HepG2 (cell line): Measurements from ENCODE around the gene FBXO10. TPM values are rescaled to one million over a fixed set of nuclear protein-coding genes. Genes with fewer than 3 reads are reported as not detected.

ENCODE experiments used
- FIP1L1 ChIP-seq: fragments of 200-400 bp; formaldehyde crosslinking; IDR thresholded peaks from 2 replicates; pipeline ENCODE4 v1.6.1; 2018; ENCODE audit warnings: low read depth, mild to moderate bottlenecking, low read length, moderate library complexity, borderline replicate concordance; ENCODE audit not compliant: insufficient read depth
- FOSL2 ChIP-seq: sonication (generic); formaldehyde crosslinking; IDR thresholded peaks from 2 replicates; pipeline ENCODE4 v1.4.0; 2020; ENCODE audit warnings: missing genetic modification reagents
- HNF4A ChIP-seq: sonication (generic); formaldehyde crosslinking; IDR thresholded peaks from 2 replicates; pipeline ENCODE4 v1.4.0; 2020; ENCODE audit warnings: missing genetic modification reagents
- MED8 ChIP-seq: sonication (generic); formaldehyde crosslinking; IDR thresholded peaks from 2 replicates; pipeline ENCODE4 v1.8.1; 2023; ENCODE audit warnings: mild to moderate bottlenecking, missing genetic modification reagents; ENCODE audit not compliant: insufficient replicate concordance
- MIER2 ChIP-seq: IDR thresholded peaks from 2 replicates; pipeline ENCODE4 v1.6.1; 2016; ENCODE audit warnings: missing biosample characterization, missing genetic modification reagents
- NRL ChIP-seq: sonication (generic); formaldehyde crosslinking; IDR thresholded peaks from 2 replicates; pipeline ENCODE4 v1.5.0; 2020; ENCODE audit warnings: missing genetic modification reagents, mild to moderate bottlenecking, moderate library complexity, borderline replicate concordance
- RXRB ChIP-seq: IDR thresholded peaks from 2 replicates; pipeline ENCODE4 v1.6.1; 2016; ENCODE audit warnings: borderline replicate concordance, missing genetic modification reagents, missing compliant biosample characterization
- SOX13 ChIP-seq, 3 experiments: fragments of 450-650 bp in 1 of 3; sonication (generic) in 1 of 3; formaldehyde crosslinking in 1 of 3; IDR thresholded peaks in 2 of 3; conservative IDR thresholded peaks in 1 of 3; 2 replicates each; pipeline versions ENCODE4 v1.5.0 to v1.6.1; 2016 to 2020; ENCODE audit warnings: antibody characterized with exemption in 1 of 3, mild to moderate bottlenecking in 1 of 3, missing compliant biosample characterization in 1 of 3, missing genetic modification reagents in 1 of 3, moderate library complexity in 1 of 3
- YEATS2 ChIP-seq: sonication (generic); formaldehyde crosslinking; IDR thresholded peaks from 2 replicates; pipeline ENCODE4 v1.4.0; 2020; ENCODE audit warnings: missing genetic modification reagents, borderline replicate concordance
- ZKSCAN5 ChIP-seq: sonication (generic); formaldehyde crosslinking; IDR thresholded peaks from 2 replicates; pipeline ENCODE4 v1.5.1; 2020; ENCODE audit warnings: mild to moderate bottlenecking, missing genetic modification reagents
- ZNF207 ChIP-seq: fragments of 450-650 bp; IDR thresholded peaks from 2 replicates; pipeline ENCODE4 v1.6.1; 2016; ENCODE audit warnings: antibody characterized with exemption, borderline replicate concordance
- ZNF264 ChIP-seq: sonication (generic); formaldehyde crosslinking; IDR thresholded peaks from 2 replicates; pipeline ENCODE4 v1.4.0; 2020; ENCODE audit warnings: missing genetic modification reagents
- ZNF639 ChIP-seq: conservative IDR thresholded peaks from 2 replicates; pipeline ENCODE4 v1.6.1; 2018; ENCODE audit warnings: missing genetic modification reagents
- ZSCAN31 ChIP-seq: sonication (generic); formaldehyde crosslinking; IDR thresholded peaks from 2 replicates; pipeline ENCODE4 v1.5.0; 2020; ENCODE audit warnings: low read depth, mild to moderate bottlenecking, missing genetic modification reagents
- polyA plus RNA-seq, 8 experiments: library from polyadenylated mRNA; depleted of rRNA in 3 of 8; stranded (reverse) in 7 of 8; unstranded in 1 of 8; fragments of >200 nt; fragmentation: Illumina TruSeq in 4 of 8; extraction: Trizol in 4 of 8; gene quantifications; 2 replicates each; pipeline versions ENCODE4 v1.2.1 to v1.2.3, GENCODE V29; 2011 to 2016; ENCODE audit warnings: low read depth in 4 of 8, missing spikeins in 1 of 8, mixed read lengths in 1 of 8; ENCODE audit not compliant: insufficient read depth in 1 of 8
- total RNA-seq, 5 experiments: library from RNA; depleted of rRNA; stranded (reverse); fragments of >200 nt; fragmentation: Illumina TruSeq; extraction: Trizol; gene quantifications; 2 replicates each; pipeline ENCODE4 v1.2.3, GENCODE V29; 2016; ENCODE audit warnings: low read depth in 1 of 5
- TF ChIP-seq, protein P1 (sequence below): sonication (generic); formaldehyde crosslinking; IDR thresholded peaks from 2 replicates; pipeline ENCODE4 v1.4.0; 2020; ENCODE audit warnings: low read depth, mild to moderate bottlenecking, missing genetic modification reagents
- TF ChIP-seq, protein P2 (sequence below): sonication (generic); formaldehyde crosslinking; IDR thresholded peaks from 2 replicates; pipeline ENCODE4 v1.4.0; 2020; ENCODE audit warnings: missing genetic modification reagents, borderline replicate concordance
- TF ChIP-seq, protein P3 (sequence below): sonication (generic); formaldehyde crosslinking; IDR thresholded peaks from 2 replicates; pipeline ENCODE4 v1.4.0; 2020; ENCODE audit warnings: missing genetic modification reagents
- TF ChIP-seq, protein P4 (sequence below): sonication (generic); formaldehyde crosslinking; IDR thresholded peaks from 2 replicates; pipeline ENCODE4 v1.5.1; 2020; ENCODE audit warnings: missing genetic modification reagents, mild to moderate bottlenecking, borderline replicate concordance

FBXO10 gene
- total and polyA plus RNA-seq, 2 of the 13 experiments (the other 11 are each of a cell fraction or from before 2014, with no cell fraction given) = 3.1 to 5.1 TPM

- TF ChIP-seq, protein P1, sequence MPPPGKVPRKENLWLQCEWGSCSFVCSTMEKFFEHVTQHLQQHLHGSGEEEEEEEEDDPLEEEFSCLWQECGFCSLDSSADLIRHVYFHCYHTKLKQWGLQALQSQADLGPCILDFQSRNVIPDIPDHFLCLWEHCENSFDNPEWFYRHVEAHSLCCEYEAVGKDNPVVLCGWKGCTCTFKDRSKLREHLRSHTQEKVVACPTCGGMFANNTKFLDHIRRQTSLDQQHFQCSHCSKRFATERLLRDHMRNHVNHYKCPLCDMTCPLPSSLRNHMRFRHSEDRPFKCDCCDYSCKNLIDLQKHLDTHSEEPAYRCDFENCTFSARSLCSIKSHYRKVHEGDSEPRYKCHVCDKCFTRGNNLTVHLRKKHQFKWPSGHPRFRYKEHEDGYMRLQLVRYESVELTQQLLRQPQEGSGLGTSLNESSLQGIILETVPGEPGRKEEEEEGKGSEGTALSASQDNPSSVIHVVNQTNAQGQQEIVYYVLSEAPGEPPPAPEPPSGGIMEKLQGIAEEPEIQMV (CRISPR knock-in tag) = no peak
- TF ChIP-seq NRL (CRISPR knock-in tag) (no peak), MIER2 (CRISPR knock-in tag) (no peak), RXRB (peak; percentile 46; the same call in 1 of the 2 replicates), MED8 (CRISPR knock-in tag) (no peak), ZNF264 (no peak), FOSL2 (CRISPR knock-in tag) (no peak), YEATS2 (CRISPR knock-in tag) (no peak), SOX13 (IDR thresholded peaks at IDR 0.05) (no peak), SOX13 (CRISPR knock-in tag; conservative IDR thresholded peaks at IDR 0.05 in 1 of 2, IDR thresholded peaks at IDR 0.05 in 1 of 2) (no peak), ZKSCAN5 (CRISPR knock-in tag) (no peak), HNF4A (CRISPR knock-in tag) (peak; percentile 24; the same call in 1 of the 2 replicates), ZNF639 (CRISPR knock-in tag) (no peak), ZSCAN31 (CRISPR knock-in tag) (no peak), FIP1L1 (no peak), ZNF207 (no peak)
- TF ChIP-seq, protein P2, sequence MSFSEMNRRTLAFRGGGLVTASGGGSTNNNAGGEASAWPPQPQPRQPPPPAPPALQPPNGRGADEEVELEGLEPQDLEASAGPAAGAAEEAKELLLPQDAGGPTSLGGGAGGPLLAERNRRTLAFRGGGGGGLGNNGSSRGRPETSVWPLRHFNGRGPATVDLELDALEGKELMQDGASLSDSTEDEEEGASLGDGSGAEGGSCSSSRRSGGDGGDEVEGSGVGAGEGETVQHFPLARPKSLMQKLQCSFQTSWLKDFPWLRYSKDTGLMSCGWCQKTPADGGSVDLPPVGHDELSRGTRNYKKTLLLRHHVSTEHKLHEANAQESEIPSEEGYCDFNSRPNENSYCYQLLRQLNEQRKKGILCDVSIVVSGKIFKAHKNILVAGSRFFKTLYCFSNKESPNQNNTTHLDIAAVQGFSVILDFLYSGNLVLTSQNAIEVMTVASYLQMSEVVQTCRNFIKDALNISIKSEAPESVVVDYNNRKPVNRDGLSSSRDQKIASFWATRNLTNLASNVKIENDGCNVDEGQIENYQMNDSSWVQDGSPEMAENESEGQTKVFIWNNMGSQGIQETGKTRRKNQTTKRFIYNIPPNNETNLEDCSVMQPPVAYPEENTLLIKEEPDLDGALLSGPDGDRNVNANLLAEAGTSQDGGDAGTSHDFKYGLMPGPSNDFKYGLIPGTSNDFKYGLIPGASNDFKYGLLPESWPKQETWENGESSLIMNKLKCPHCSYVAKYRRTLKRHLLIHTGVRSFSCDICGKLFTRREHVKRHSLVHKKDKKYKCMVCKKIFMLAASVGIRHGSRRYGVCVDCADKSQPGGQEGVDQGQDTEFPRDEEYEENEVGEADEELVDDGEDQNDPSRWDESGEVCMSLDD (CRISPR knock-in tag) = no peak
- TF ChIP-seq, protein P3, sequence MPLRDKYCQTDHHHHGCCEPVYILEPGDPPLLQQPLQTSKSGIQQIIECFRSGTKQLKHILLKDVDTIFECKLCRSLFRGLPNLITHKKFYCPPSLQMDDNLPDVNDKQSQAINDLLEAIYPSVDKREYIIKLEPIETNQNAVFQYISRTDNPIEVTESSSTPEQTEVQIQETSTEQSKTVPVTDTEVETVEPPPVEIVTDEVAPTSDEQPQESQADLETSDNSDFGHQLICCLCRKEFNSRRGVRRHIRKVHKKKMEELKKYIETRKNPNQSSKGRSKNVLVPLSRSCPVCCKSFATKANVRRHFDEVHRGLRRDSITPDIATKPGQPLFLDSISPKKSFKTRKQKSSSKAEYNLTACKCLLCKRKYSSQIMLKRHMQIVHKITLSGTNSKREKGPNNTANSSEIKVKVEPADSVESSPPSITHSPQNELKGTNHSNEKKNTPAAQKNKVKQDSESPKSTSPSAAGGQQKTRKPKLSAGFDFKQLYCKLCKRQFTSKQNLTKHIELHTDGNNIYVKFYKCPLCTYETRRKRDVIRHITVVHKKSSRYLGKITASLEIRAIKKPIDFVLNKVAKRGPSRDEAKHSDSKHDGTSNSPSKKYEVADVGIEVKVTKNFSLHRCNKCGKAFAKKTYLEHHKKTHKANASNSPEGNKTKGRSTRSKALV (CRISPR knock-in tag) = no peak
- TF ChIP-seq, protein P4, sequence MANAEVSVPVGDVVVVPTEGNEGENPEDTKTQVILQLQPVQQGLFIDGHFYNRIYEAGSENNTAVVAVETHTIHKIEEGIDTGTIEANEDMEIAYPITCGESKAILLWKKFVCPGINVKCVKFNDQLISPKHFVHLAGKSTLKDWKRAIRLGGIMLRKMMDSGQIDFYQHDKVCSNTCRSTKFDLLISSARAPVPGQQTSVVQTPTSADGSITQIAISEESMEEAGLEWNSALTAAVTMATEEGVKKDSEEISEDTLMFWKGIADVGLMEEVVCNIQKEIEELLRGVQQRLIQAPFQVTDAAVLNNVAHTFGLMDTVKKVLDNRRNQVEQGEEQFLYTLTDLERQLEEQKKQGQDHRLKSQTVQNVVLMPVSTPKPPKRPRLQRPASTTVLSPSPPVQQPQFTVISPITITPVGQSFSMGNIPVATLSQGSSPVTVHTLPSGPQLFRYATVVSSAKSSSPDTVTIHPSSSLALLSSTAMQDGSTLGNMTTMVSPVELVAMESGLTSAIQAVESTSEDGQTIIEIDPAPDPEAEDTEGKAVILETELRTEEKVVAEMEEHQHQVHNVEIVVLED = no peak
These were observed 26.6 kb upstream of the FBXO10 start (continued) for GRCh38 chr9:37602817-37603216.
